Measurements from ENCODE around the gene ASXL1. TPM values are rescaled to one million over a fixed set of nuclear protein-coding genes. Genes with fewer than 3 reads are reported as not detected.

ASXL1 gene
- 30.0 and 52.6 TPM in 2 replicates for total RNA-seq

GRCh38 chr20:32357869-32358631, at the start of gene ASXL1:
Gene ASXL1 (plus strand): TSS chr20:32358331. CDS start chr20:32358776, 445 bp downstream.

Other genes starting within 250 kb of the ASXL1 start
- gene TM9SF4, start 248.6 kb upstream of the ASXL1 start, total RNA-seq: 42.8 and 54.8 TPM in 2 replicates
- gene PLAGL2, start 150.6 kb upstream of the ASXL1 start, total RNA-seq: 3.3 and 4.8 TPM in 2 replicates
- gene POFUT1, start 150.5 kb upstream of the ASXL1 start, total RNA-seq: 66.8 and 74.7 TPM in 2 replicates
- 31.5 and 35.4 TPM in 2 replicates for gene KIF3B, start 80.7 kb upstream of the ASXL1 start, total RNA-seq
- 9.5 and 11.4 TPM in 2 replicates for gene NOL4L, start 227.0 kb downstream of the ASXL1 start, total RNA-seq